Measurements from ENCODE around the gene VSNL1.
"Not testable (repeated sequence)": the region's sequence is repeated elsewhere in the genome, so short reads cannot be mapped to it uniquely, and the experiment has no call there.

The VSNL1 gene

GRCh38 chr2:17543131-17543660 is 2.7 kb downstream of the VSNL1 start:
- no peak for DNase-seq

DNA sequence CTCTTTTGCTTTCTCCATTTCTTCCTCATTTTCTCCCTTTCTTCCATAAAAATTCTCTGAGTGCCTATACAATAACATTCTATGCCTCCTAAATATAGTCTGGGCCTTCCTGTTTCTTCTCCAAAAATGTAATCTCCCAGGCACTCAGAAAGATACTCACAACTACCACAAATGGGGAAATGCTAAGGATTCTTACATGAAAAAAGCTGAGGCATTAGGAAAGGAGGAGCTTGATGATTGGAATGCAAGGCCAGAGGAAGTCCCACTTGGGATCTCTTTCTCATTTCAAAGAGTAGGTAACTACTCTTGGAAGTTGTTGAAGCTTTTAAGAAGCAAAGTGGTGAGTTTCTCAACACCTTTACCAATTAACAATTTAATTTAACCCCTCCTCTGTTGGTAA is 3.4 kb downstream of the VSNL1 start:
- no peak for DNase-seq

DNA sequence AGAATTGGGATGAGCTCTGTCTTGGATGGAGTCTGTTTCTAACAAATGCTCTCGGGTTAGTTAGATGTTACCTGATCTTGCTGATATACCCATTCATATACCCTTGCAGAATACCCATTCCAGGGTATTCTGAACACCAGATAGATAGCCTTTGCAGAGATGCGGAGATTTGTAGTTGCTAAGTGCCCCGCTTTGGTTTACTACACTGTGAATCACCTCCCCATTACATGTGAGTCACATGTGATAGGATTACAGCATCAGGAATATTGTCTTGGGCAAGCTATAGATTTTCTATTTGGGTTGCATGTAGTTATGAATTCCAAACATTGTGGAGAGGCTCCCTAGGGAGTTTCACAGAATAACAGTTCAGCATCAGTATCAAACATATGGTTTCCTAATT is 3.8 kb downstream of the VSNL1 start:
- no peak for DNase-seq

- no peak for DNase-seq
These were observed 5.5 kb downstream of the VSNL1 start for GRCh38 chr2:17545680-17546613.

GRCh38 chr2:17547237-17547636 is 6.7 kb downstream of the VSNL1 start:
- no peak for DNase-seq

DNA sequence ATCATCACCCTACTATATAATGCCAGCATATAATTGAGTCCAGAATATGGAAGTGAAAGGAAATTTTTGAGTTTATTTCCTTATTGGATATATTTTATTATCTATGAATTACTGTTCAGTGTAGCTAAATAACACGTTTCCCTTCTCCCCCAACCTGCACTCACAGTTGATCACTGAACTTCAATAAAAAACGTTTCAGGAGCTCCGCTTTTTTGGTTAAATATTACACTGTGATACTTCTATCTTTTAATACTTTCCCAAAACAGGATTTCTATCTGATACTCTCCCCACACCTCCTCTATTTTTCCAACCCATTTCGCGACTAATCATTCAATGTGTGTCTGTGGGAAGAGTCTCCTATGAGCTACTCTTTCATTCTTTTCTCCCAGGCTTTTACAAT is 7.2 kb downstream of the VSNL1 start:
- no peak for DNase-seq

DNA sequence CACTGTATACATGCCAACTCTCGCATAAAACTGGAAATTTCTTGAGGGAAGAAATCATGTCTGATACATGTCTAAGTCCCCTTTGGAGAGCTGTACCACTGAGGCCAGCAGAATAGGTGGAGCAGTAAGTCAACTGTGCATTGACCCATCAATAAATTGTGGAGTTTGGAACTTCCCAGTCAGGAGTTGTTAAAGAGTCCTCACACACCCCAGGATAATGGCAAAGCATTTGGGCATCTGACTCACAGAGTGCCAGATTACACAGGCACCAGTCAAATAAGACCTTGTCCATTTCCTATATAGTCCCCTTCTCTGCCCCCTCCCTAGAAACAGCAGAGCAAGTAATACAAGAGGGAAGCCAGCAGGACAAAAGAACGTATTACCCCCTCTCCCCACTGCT is 10.4 kb downstream of the VSNL1 start:
- no peak for DNase-seq

DNA sequence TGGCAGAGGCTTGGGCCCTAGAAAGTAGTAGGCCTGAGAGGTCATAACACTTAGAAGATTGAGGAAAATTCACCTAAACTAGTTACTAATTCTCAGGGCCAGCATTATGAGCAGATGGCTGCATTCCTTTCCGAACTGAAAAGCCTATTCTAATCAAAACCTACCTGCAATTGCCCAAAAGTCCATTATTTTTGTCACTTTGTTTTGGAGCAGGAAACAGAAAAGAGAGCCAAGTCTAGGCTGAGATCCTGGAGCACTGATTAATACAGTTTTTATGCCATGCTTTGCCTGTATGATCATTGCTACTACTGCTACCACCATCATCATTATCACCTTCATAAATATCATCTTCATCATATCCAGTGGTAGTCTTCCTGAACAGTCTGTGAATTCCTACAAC is 14.7 kb downstream of the VSNL1 start:
- DNase-seq, result no peak

- DNase-seq, result no peak
These were observed 17.1 kb downstream of the VSNL1 start for GRCh38 chr2:17557596-17557995.

GRCh38 chr2:17558053-17558452 is 17.6 kb downstream of the VSNL1 start:
- DNase-seq, result no peak

DNA sequence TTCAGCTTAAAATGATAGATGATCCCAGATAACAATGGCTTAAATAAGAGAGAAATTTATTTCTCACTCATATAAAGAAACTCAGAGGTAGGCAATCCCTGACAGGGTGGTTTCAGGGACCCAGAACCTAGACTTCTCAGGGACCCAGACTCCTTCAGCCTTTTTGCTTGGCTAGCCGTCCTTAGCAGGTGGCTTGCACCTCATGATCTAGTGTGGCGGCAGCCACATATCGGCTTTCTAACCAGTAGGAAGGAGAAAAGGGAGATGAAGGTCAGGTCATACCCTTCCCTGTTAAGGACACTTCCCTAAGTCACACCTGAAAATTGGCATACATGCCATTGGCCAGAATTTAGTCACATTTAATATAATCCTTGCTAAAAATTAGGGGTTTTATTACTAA is 18.4 kb downstream of the VSNL1 start:
- DNase-seq, result no peak

GRCh38 chr2:17565726-17566125 is 25.2 kb downstream of the VSNL1 start:
- DNase-seq, result not testable (repeated sequence)

DNA sequence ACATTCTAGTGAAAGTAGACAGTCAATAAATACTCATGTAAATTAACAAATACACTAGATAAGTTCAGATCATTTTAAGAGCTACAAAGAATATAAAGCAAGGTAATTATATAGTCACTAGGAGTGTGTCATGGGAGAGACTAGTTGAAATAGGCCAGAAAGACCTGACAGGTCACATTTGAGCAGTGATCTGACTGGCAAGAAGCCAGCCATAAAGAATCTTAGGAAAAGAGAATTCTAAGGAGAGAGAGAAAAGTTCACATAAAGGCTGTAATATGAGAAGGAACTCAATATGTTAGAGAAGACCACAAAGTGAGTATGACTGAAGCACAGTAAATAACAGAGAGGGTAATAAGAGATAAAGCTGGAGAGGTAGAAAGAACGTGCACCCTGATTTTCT is 31.2 kb downstream of the VSNL1 start:
- DNase-seq, result no peak

DNA sequence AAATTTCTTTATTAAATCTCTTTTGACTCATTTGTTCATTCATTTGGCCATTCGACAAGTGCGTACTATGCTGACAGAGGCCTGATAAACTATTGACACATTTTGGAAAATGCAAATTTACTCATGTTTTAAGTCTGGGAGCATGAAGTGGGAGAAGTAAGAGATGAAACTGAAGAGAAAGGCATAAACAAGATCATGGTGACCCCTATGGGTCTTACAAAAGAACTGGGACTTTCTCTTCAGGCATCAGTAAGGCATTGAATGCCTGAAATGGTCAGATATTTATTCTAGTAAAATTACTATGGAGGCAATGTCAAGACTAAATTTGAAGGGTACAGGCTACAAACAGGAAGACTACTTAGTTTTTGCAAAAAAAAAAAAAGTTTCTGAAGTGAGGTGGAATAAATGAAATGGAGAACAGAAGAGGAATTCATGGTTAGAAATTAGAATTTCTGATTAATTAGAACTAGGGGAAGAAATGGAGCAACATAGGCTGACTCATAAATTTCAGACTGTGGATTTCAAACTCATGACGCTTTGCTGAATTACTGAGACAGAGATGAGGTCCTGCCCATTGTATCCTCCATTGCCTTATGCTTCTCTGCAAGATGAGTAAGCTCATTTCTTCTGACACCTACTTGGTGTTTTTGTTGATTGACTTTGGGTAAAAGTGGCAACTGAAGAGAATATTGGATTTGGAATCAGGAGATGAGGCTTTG is 32.7 kb downstream of the VSNL1 start:
- no peak for DNase-seq

- no peak for DNase-seq
These were observed 33.3 kb downstream of the VSNL1 start for GRCh38 chr2:17573804-17574175.

DNA sequence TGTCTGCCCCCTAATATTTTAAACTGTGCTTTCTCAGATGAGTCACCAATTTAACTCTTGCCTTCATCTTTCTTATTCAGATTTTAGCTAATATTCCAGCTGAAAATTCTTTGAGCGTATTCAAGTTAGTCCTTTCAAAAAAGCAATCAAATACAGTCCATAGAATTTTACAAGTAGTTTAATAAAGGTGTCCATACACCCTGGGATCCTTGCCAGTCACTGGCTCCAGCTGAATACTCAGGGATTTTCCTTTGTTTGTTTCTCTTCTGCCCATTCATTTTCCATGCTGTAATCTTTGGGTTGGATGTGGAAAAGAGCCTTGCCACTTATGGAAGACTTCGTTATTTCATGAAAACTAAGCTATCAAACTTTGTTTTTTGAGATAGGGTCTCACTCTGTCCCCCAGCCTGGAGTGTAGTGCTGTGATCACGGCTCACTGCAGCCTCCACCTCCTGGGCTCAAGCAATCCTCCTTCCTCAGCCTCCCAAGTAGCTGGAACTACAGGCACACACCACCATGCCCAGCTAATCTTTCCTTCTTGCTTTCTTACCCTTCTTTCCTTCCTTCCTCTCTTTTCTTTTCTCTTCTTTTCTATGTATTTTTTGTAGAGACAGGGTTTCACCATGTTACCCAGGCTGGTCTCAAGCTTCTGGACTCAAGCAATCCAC is 34.0 kb downstream of the VSNL1 start:
- DNase-seq, result no peak

DNA sequence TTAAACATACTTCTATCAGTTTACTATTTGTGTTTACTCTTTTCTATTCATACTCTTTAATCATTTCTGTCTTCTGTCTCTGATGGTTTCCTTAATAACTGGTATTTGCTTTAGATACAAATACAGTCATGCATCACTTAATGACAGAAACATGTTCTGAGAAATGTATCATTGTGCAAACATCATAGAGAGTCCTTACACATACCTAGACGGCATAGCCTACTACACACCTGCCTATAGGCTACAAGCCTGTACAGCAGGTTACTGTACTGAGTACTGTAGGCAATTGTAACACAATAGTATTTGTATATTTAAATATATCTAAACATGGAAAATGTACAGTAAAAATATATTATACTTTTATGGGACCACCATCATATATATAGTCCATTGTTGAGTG is 36.3 kb downstream of the VSNL1 start:
- DNase-seq, result no peak

DNA sequence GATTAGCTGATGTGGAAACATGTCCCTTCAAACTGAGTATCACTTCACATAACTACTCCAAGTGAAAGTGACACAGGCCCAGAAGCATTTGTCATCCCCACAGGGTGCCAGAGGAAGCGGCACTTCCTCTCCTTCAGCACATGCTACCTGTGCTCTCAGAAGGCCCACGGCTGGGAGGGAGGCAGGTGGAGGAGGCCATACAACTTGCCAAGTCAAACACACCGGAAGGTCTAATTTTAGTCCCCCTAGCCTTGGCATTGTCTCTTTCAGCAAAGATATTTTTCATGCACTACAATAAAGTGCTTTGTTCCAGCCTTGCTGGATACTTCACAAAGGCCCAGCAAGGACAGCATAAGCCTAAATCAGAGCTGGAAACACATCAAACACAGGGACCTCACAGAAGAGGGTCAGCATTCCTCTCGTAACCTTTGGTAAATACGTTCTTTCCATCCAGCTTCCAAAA is 38.0 kb downstream of the VSNL1 start:
- DNase-seq, result no peak

DNA sequence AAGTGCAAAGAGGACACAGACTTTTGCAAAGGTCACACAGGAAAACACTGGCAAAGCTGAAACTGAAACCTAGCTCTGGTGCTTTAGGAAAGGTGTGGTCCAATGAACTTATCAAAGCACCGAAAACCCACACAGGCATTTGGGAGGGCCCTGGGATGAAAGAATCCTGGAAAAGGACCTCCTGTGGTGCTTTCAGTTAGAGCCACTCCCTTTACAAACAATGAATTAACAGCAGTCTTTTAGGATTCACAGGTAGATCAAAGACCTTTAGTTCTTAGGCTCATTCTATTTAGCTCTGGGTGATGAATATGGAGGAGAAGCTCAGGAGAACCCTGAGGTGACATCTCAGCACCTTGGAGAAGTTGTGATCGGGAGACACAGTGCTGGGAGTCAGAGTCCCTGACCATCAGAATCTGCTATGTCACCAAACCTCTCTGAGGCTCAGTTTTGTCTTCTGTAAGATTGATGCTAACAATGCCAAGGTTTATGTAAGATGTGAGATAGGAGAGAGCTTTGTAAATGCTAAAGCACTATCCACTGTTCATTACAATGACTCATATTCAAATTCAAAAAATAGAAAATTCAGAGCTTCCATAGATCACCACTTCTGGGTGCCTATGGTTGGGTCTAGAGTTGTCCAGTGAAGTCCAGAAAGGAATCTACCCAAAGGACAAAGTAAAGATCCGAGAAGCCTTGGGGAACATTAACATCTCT is 39.3 kb downstream of the VSNL1 start:
- DNase-seq, result no peak

GRCh38 chr2:17580319-17580715 is 39.8 kb downstream of the VSNL1 start:
- DNase-seq, result no peak

GRCh38 chr2:17581831-17582230 is 41.3 kb downstream of the VSNL1 start:
- no peak for DNase-seq

DNA sequence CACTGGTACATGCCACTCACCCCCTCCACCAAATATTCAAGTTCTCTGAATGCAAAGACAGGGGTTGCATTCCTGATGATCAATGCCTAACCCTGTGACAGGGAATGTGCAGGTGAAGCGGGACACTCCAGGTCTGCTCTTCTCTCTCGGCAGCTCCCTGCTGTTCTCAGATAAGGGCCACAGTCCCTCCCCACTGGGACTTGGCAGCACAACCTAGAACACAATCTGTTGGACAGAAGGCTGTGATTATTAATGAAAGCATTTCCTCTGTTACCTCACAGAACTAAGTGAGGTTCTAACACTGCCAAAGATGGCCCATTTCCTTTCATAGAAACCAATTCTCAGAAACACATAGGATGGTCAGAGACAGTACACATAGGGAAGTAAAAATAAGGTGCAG is 42.7 kb downstream of the VSNL1 start:
- DNase-seq, result no peak

DNA sequence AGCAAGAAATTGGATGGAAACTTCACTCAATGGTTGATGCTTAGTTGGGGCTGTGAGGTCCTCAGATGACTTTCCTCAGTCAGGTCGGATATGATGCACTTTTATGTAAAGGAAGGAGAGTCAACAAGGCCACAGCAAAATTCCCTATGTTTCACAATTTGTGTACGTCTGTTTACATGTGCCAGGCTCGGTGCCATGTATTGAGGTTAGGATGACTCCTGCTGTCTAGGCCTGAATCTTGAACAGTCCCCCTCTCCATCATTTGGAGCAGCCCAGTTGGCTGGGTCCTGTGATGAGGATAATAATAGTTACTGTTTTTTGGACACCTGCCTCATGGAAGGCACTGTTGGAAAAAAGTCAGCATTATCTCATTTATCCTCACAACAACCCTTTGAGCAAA is 43.1 kb downstream of the VSNL1 start:
- DNase-seq, result no peak

Measured in activated naive CD4-positive, alpha-beta T cell (primary cell).